ENCODE data around the gene TPSD1.
"Not testable (repeated sequence)": the region's sequence is repeated elsewhere in the genome, so short reads cannot be mapped to it uniquely, and the experiment has no call there.

The TPSD1 gene

DNA sequence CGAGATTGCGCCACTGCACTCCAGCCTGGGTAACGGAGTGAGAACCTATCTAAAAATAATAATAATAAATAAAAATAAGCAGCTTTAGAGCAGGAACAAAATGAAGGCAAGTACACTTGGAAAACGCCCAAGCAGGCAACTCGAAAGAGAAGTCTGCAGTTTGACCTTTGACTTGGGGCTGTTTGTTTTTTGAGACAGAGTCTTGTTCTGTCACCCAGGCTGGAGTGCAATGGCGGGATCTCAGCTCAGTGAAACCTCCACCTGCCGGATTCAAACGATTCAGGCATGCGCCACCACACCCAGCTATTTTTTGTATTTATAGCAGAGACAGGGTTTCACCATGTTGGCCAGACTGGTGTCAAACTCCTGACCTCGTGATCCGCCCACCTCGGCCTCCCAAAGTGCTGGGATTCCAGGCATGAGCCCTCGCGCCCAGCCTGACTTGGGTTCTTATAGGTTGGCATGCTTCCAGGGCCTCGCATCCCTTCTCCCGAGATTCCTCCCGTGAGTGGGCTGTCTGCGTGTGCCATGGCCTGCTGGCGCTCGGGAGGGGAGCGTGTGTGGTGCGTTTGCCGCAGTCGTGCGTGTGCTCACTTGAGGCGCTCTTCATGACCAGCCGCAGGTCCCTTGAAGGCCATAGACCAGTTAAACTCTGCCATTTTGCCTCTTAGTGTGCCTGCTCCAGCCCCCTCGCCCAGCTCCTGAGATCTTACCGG lies 35.1 kb downstream of the TPSD1 start:
- in situ Hi-C loops (cut with HindIII; ENCODE audit: low sequenced_read_pairs): no loop called here
- TF ChIP-seq, protein P1, sequence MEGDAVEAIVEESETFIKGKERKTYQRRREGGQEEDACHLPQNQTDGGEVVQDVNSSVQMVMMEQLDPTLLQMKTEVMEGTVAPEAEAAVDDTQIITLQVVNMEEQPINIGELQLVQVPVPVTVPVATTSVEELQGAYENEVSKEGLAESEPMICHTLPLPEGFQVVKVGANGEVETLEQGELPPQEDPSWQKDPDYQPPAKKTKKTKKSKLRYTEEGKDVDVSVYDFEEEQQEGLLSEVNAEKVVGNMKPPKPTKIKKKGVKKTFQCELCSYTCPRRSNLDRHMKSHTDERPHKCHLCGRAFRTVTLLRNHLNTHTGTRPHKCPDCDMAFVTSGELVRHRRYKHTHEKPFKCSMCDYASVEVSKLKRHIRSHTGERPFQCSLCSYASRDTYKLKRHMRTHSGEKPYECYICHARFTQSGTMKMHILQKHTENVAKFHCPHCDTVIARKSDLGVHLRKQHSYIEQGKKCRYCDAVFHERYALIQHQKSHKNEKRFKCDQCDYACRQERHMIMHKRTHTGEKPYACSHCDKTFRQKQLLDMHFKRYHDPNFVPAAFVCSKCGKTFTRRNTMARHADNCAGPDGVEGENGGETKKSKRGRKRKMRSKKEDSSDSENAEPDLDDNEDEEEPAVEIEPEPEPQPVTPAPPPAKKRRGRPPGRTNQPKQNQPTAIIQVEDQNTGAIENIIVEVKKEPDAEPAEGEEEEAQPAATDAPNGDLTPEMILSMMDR (IDR thresholded peaks at IDR 0.05; ENCODE audit: low read depth, low read length): no peak
- H3K4me3 ChIP-seq (ENCODE audit: low read depth, low read length): no peak overlapping the region
- no peak for DNase-seq (ENCODE audit: low read depth, low spot score)

DNA sequence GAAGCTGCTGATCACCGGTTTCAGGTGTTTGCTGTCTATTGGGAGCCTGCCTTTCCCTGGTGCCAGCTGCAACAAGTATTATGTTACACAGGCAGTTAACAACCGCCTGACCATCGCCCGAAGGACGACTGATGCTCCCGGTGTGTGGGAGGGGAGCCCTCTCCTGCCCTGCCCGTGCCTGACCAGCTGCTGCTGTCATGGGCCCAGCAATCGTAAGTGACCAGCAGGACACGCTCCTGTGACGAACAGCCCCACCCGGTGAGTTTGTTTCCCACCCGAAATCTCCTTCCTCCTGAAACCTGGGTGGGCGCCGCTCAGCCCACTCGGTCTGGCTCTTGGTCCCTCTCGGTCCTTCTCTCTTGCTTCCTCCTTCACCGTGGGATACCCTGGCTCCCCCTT lies 35.7 kb downstream of the TPSD1 start:
- no peak overlapping the region for H3K4me3 ChIP-seq (ENCODE audit: low read depth, low read length)
- no peak for DNase-seq (ENCODE audit: low read depth, low spot score)
- in situ Hi-C loops (cut with HindIII; ENCODE audit: low sequenced_read_pairs): no loop called here
- TF ChIP-seq, protein P1 (IDR thresholded peaks at IDR 0.05; ENCODE audit: low read depth, low read length): no peak

DNA sequence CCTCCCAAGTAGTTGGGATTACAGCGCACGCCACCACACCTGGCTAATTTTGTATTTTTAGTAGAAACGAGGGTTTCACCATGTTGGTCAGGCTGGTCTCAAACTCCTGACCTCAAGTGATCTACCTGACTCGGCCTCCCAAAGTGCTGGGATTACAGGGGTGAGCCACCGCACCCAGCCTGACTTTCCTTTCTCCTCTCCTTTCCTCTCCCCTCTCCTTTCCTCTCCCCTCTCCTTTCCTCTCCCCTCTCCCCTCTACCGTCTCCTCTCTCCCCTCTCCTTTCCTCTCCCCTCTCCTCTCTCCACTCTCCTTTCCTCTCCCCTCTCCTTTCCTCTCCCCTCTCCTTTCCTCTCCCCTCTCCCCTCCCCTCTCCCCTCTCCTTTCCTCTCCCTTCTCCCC lies 36.3 kb downstream of the TPSD1 start:
- DNase-seq (ENCODE audit: low read depth, low spot score); in situ Hi-C loops (cut with HindIII; ENCODE audit: low sequenced_read_pairs); H3K4me3 ChIP-seq (ENCODE audit: low read depth, low read length): not testable (repeated sequence)

DNA sequence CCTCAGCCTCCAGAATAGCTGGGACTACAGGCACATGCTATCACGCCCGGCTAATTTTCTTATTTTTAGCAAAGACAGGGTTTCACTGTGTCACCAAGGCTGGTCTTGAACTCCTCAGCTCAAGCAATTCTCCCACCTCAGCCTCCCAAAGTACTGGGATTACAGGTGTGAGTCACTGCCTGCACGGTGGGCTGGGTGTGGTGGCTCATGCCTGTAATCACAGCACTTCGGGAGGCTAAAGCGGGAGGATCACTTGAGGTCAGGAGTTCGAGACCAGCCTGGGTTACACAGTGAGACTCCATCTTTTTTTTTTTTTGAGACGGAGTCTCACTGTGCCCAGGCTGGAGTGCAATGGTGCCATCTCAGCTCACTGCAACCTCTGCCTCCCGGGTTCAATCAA lies 36.9 kb downstream of the TPSD1 start:
- DNase-seq (ENCODE audit: low read depth, low spot score); in situ Hi-C loops (cut with HindIII; ENCODE audit: low sequenced_read_pairs); H3K4me3 ChIP-seq (ENCODE audit: low read depth, low read length): not testable (repeated sequence)

DNA sequence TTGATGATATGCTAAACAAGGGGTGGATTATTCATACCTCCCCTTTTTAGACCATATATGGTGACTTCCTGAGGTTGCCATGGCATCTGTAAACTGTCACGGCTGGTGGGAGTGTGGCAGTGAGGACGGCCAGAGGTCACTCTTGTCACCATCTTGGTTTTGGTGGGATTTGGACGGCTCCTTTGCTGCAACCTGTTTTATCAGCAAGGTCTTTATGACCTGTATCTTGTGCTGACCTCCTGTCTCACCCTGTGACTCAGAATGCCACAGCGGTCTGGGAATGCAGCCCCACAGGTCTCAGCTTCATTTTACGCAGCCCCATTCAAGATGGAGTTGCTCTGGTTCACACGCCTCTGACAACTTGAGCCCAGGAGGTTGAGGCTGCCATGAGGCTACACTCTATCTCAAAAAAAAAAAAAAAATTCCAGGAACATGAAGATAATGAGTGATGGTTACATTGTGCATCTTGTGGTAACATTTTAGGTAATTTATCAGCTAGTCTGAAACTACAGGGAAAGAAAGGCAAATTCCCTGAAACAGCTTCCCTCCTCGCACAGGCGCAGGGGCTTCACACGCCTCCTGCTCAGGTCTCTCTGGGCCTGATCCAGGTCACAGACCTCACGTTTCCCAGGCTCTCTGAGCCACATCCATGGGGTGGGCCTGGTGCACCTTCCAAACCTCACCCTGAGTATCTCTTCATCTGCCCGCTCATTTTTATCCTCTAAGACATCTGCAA lies 38.2 kb downstream of the TPSD1 start:
- in situ Hi-C loops (cut with HindIII; ENCODE audit: low sequenced_read_pairs): no loop called here
- DNase-seq (ENCODE audit: low read depth, low spot score): no peak
- TF ChIP-seq, protein P1 (IDR thresholded peaks at IDR 0.05; ENCODE audit: low read depth, low read length): no peak
- H3K4me3 ChIP-seq (ENCODE audit: low read depth, low read length): no peak overlapping the region

DNA sequence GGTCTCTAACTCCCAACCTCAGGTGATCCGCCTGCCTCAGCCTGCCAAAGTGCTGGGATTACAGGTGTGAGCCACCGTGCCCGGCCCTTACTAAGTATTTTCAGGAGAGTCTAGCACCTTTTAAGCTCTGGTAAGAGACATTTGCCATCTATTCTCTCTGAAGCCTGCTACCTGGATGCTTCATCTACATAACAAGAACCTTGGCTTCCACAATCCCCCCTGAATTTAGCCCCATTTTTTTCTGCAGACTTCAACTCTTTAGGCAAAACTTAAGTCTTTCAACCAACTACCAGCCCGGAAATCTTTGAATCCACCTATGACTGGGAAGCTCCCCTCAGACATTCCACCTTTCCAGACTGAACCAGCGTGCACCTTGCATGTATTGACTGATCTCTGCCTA lies 39.6 kb downstream of the TPSD1 start:
- in situ Hi-C loops (cut with HindIII; ENCODE audit: low sequenced_read_pairs): no loop called here
- no peak for DNase-seq (ENCODE audit: low read depth, low spot score)
- no peak overlapping the region for H3K4me3 ChIP-seq (ENCODE audit: low read depth, low read length)
- TF ChIP-seq, protein P1 (IDR thresholded peaks at IDR 0.05; ENCODE audit: low read depth, low read length): no peak

DNA sequence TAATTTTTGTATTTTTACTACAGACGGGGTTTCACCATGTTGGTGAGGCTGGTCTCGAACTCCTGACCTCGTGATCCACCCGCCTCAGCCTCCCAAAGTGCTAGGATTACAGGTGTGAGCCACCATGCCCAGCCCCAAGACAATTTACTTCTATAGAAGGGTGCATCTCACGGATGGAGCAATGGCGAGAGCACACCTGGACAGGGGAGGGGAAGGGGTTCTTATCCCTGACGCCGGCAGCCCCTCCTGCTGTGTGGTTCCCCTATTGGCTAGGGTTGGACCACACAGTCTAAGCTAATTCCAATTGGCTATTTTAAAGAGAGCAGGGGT lies 40.8 kb downstream of the TPSD1 start:
- DNase-seq (ENCODE audit: low read depth, low spot score); in situ Hi-C loops (cut with HindIII; ENCODE audit: low sequenced_read_pairs); H3K4me3 ChIP-seq (ENCODE audit: low read depth, low read length): not testable (repeated sequence)

DNA sequence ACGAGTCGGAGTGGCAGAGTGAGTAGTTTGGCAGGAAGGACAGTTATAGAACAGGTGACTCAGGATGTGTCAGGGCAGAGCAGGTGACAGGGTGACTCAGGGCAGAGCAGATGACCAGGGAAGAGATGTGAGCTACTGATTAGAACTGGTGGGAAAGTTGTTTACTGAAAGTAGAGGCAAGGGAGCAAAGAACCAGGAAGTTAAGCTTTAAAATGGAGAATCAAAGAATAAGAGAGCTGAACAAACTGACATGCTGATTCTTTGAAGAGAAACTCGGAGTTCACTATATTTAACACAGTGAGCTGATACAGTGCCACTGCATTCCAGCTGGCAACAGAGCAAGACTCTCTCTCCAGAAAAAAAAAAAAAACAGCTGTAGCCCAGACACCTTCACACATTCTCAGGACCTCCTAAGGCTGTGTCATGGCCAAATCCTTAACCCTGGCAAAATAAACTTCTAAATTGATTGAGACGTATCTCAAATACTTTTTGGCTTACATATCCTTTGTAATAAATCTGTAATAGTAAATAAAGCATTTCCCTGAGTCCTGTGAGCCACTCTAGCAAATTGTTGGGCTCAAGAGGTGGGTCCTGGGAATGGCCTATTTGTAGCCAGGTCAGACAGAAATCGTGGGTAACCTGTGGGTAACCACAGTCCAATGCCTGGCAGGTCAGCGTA lies 41.3 kb downstream of the TPSD1 start:
- H3K4me3 ChIP-seq (ENCODE audit: low read depth, low read length): no peak overlapping the region
- in situ Hi-C loops (cut with HindIII; ENCODE audit: low sequenced_read_pairs): no loop called here
- DNase-seq (ENCODE audit: low read depth, low spot score): no peak
- TF ChIP-seq, protein P1 (IDR thresholded peaks at IDR 0.05; ENCODE audit: low read depth, low read length): no peak
